Trophoblast cell (in vitro differentiated cells and primary cell): ENCODE data around the gene NIT1.
A peak's percentile ranks its signal among the peaks of the same experiment; 100 is the strongest.

Source experiments
- DNase-seq, 2 donors: peaks; one replicate each; pipeline ENCODE4 v3.0.0-alpha.2; 2016
- H2AFZ ChIP-seq: 2 replicates; pipeline ENCODE4 v1.6.1; 2013; ENCODE audit warnings: low read length, moderate library complexity, mild to moderate bottlenecking; ENCODE audit not compliant: insufficient read depth, poor library complexity
- H2AK5ac ChIP-seq: 2 replicates; pipeline ENCODE4 v1.6.1; 2013; ENCODE audit warnings: mild to moderate bottlenecking, low read length
- H2BK120ac ChIP-seq: 2 replicates; pipeline ENCODE4 v1.6.1; 2013; ENCODE audit warnings: low read length, mild to moderate bottlenecking, moderate library complexity; ENCODE audit not compliant: insufficient read depth, poor library complexity
- H2BK12ac ChIP-seq: 2 replicates; pipeline ENCODE4 v1.6.1; 2013; ENCODE audit warnings: mild to moderate bottlenecking, low read length, moderate library complexity
- H2BK5ac ChIP-seq: 2 replicates; pipeline ENCODE4 v1.6.1; 2013; ENCODE audit warnings: low read length, low read depth, moderate library complexity, mild to moderate bottlenecking; ENCODE audit not compliant: poor library complexity
- H3K14ac ChIP-seq: 2 replicates; pipeline ENCODE4 v1.6.1; 2013; ENCODE audit warnings: mild to moderate bottlenecking, low read length
- H3K18ac ChIP-seq: 2 replicates; pipeline ENCODE4 v1.6.1; 2013; ENCODE audit warnings: mild to moderate bottlenecking, low read length
- H3K23ac ChIP-seq: 2 replicates; pipeline ENCODE4 v1.6.1; 2013; ENCODE audit warnings: low read length
- H3K27ac ChIP-seq: 2 replicates; pipeline ENCODE4 v1.5.1; 2013; ENCODE audit warnings: low read depth, mild to moderate bottlenecking, inconsistent platforms, low read length, moderate library complexity
- H3K27me3 ChIP-seq: 2 replicates; pipeline ENCODE4 v1.6.1; 2013; ENCODE audit warnings: inconsistent platforms, mild to moderate bottlenecking, low read length, moderate library complexity; ENCODE audit not compliant: insufficient read depth
- H3K36me3 ChIP-seq, 2 experiments: 1 replicate in 1 of 2; 2 replicates in 1 of 2; pipeline ENCODE4 v1.6.1; 2013; ENCODE audit warnings: low read length in 2 of 2, mild to moderate bottlenecking in 2 of 2, moderate library complexity in 1 of 2; ENCODE audit not compliant: insufficient read depth in 2 of 2, control insufficient read depth in 1 of 2
- H3K4ac ChIP-seq: 2 replicates; pipeline ENCODE4 v1.6.1; 2013; ENCODE audit warnings: low read depth, mild to moderate bottlenecking, low read length, moderate library complexity
- H3K4me1 ChIP-seq, 2 experiments: 1 replicate in 1 of 2; 2 replicates in 1 of 2; pipeline ENCODE4 v1.6.1; 2013; ENCODE audit warnings: low read length in 2 of 2, mild to moderate bottlenecking in 2 of 2, moderate library complexity in 1 of 2; ENCODE audit not compliant: insufficient read depth in 2 of 2, control insufficient read depth in 1 of 2
- H3K4me2 ChIP-seq: 2 replicates; pipeline ENCODE4 v1.6.1; 2013; ENCODE audit warnings: inconsistent platforms, mild to moderate bottlenecking, low read length, moderate library complexity
- H3K4me3 ChIP-seq: 2 replicates; pipeline ENCODE4 v1.5.1; 2013; ENCODE audit warnings: mild to moderate bottlenecking, low read depth, low read length, inconsistent platforms
- H3K79me1 ChIP-seq: one replicate; pipeline ENCODE4 v1.6.1; 2013; ENCODE audit warnings: low read length
- H3K79me2 ChIP-seq: 2 replicates; pipeline ENCODE4 v1.6.1; 2013; ENCODE audit warnings: low read length, mild to moderate bottlenecking; ENCODE audit not compliant: control insufficient read depth, insufficient read depth, poor library complexity
- H3K9ac ChIP-seq: 2 replicates; pipeline ENCODE4 v1.6.1; 2013; ENCODE audit warnings: mild to moderate bottlenecking, low read length
- H3K9me3 ChIP-seq: 2 replicates; pipeline ENCODE4 v1.6.1; 2013; ENCODE audit warnings: low read depth, mild to moderate bottlenecking, control low read depth, inconsistent platforms, low read length; ENCODE audit not compliant: insufficient read depth
- H4K12ac ChIP-seq: 2 replicates; pipeline ENCODE4 v1.6.1; 2013; ENCODE audit warnings: low read depth, mild to moderate bottlenecking, low read length, moderate library complexity
- H4K8ac ChIP-seq: 2 replicates; pipeline ENCODE4 v1.6.1; 2013; ENCODE audit warnings: low read depth, mild to moderate bottlenecking, low read length, moderate library complexity
- H4K91ac ChIP-seq: one replicate; pipeline ENCODE4 v1.6.1; 2013; ENCODE audit warnings: low read depth, mild to moderate bottlenecking, low read length, moderate library complexity
- WGBS: extraction: QIAGEN DNeasy Blood & Tissue Kit; methylation state at CpG from one replicate; pipeline ENCODE4 v1.1.7; 2013; ENCODE audit warnings: missing lambda C conversion rate; ENCODE audit not compliant: insufficient read length, insufficient coverage; ENCODE audit errors: extremely low coverage; 5-methylcytosine and 5-hydroxymethylcytosine counted together

The NIT1 gene

GRCh38 chr1:161082996-161083747, 34.7 kb upstream of the NIT1 start:
- Histone ChIP-seq H3K4me2 (peak overlapping the region; percentile 49), H2BK12ac (peak overlapping the region; percentile 92), H3K4ac (peak overlapping the region; percentile 18), H3K79me2 (peaks cover 25% of the 10 kb centered on the region), H2AK5ac (peak overlapping the region; percentile 77), H3K4me1 (peaks cover 69 to 79% of the 10 kb centered on the region in 2 experiments), H3K36me3 (no peaks in the 10 kb centered on the region), H3K79me1 (peaks cover 83% of the 10 kb centered on the region), H4K12ac (peak overlapping the region; percentile 45), H3K9me3 (no peaks in the 10 kb centered on the region), H2AFZ (no peak overlapping the region), H2BK120ac (peak overlapping the region; percentile 67), H3K27me3 (no peaks in the 10 kb centered on the region), H3K9ac (no peak overlapping the region), H3K23ac (no peak overlapping the region), H2BK5ac (peak overlapping the region; percentile 96), H4K8ac (peak overlapping the region; percentile 28), H3K27ac (peak overlapping the region; percentile 99), H3K14ac (peak overlapping the region; percentile 59), H3K4me3 (no peak overlapping the region), H4K91ac (peak overlapping the region; percentile 99), H3K18ac (peak overlapping the region; percentile 36)
- peak; percentile 99 for DNase-seq
- no CpG with 5 or more reads among the region's 8 CpGs for WGBS

- Histone ChIP-seq H4K91ac (peak overlapping the region; percentile 99), H3K9ac (peak overlapping the region; percentile 20), H3K36me3 (no peaks in the 10 kb centered on the region), H2AK5ac (peak overlapping the region; percentile 57), H3K4me3 (no peak overlapping the region), H3K27me3 (no peaks in the 10 kb centered on the region), H4K12ac (peak overlapping the region; percentile 36), H3K9me3 (no peaks in the 10 kb centered on the region), H2BK12ac (peak overlapping the region; percentile 89), H3K18ac (peak overlapping the region; percentile 87), H3K4ac (peak overlapping the region; percentile 54), H2AFZ (no peak overlapping the region), H3K4me1 (peaks cover 75 to 86% of the 10 kb centered on the region in 2 experiments), H3K27ac (peak overlapping the region; percentile 99), H3K79me2 (peaks cover 26% of the 10 kb centered on the region), H4K8ac (peak overlapping the region; percentile 67), H3K4me2 (peak overlapping the region; percentile 49), H3K14ac (peak overlapping the region; percentile 82), H2BK120ac (peak overlapping the region; percentile 98), H2BK5ac (peak overlapping the region; percentile 99), H3K23ac (no peak overlapping the region), H3K79me1 (peaks cover 86% of the 10 kb centered on the region)
- 100% methylated on average over 1 of the region's 10 CpGs for WGBS
- peak; percentile 78 to 82 for DNase-seq
Observed at GRCh38 chr1:161083748-161084596, 33.9 kb upstream of the NIT1 start.

GRCh38 chr1:161084597-161084988, 33.3 kb upstream of the NIT1 start:
- Histone ChIP-seq H3K14ac (peak overlapping the region; percentile 96), H3K27me3 (no peaks in the 10 kb centered on the region), H2BK120ac (peak overlapping the region; percentile 98), H3K36me3 (no peaks in the 10 kb centered on the region), H2BK12ac (peak overlapping the region; percentile 99), H3K9me3 (no peaks in the 10 kb centered on the region), H3K18ac (peak overlapping the region; percentile 92), H3K4me1 (peaks cover 79 to 89% of the 10 kb centered on the region in 2 experiments), H4K8ac (peak overlapping the region; percentile 93), H4K12ac (peak overlapping the region; percentile 61), H2AK5ac (peak overlapping the region; percentile 88), H3K27ac (peak overlapping the region; percentile 99), H2AFZ (no peak overlapping the region), H3K79me1 (peaks cover 85% of the 10 kb centered on the region), H3K4ac (peak overlapping the region; percentile 87), H4K91ac (peak overlapping the region; percentile 99), H3K4me2 (peak overlapping the region; percentile 49), H3K4me3 (no peak overlapping the region), H3K23ac (no peak overlapping the region), H3K79me2 (peaks cover 28% of the 10 kb centered on the region), H2BK5ac (peak overlapping the region; percentile 99), H3K9ac (no peak overlapping the region)
- WGBS: no CpG with 5 or more reads among the region's 1 CpG
- DNase-seq: no peak

GRCh38 chr1:161085165-161085564, 32.7 kb upstream of the NIT1 start:
- H3K27me3 ChIP-seq: no peaks in the 10 kb centered on the region
- peak overlapping the region; percentile 93 for H4K8ac ChIP-seq
- no peaks in the 10 kb centered on the region for H3K9me3 ChIP-seq
- H3K79me1 ChIP-seq: peaks cover 83% of the 10 kb centered on the region
- no peak overlapping the region for H3K9ac ChIP-seq
- peak overlapping the region; percentile 99 for H4K91ac ChIP-seq
- peak overlapping the region; percentile 99 for H2BK5ac ChIP-seq
- H3K23ac ChIP-seq: no peak overlapping the region
- peak overlapping the region; percentile 49 for H3K4me2 ChIP-seq
- no peak overlapping the region for H3K4me3 ChIP-seq
- no peaks in the 10 kb centered on the region for H3K36me3 ChIP-seq
- peak overlapping the region; percentile 92 for H3K18ac ChIP-seq
- H3K14ac ChIP-seq: peak overlapping the region; percentile 96
- peak overlapping the region; percentile 99 for H2BK12ac ChIP-seq
- H4K12ac ChIP-seq: peak overlapping the region; percentile 61
- H3K79me2 ChIP-seq: peaks cover 28% of the 10 kb centered on the region
- no CpG with 5 or more reads among the region's 2 CpGs for WGBS
- DNase-seq: no peak
- peak overlapping the region; percentile 87 for H3K4ac ChIP-seq
- peak overlapping the region; percentile 99 for H3K27ac ChIP-seq
- peaks cover 76 to 86% of the 10 kb centered on the region in 2 experiments for H3K4me1 ChIP-seq
- H2AK5ac ChIP-seq: peak overlapping the region; percentile 88
- H2AFZ ChIP-seq: no peak overlapping the region
- H2BK120ac ChIP-seq: peak overlapping the region; percentile 98
